Large intestine (tissue), 3 donors: Measurements from ENCODE around the gene ATG5. TPM values are rescaled to one million over a fixed set of nuclear protein-coding genes. Genes with fewer than 3 reads are reported as not detected.
"Not testable (repeated sequence)": the region's sequence is repeated elsewhere in the genome, so short reads cannot be mapped to it uniquely, and the experiment has no call there.

Experiments
- DNase-seq, 2 donors: peaks; one replicate each; pipeline versions ENCODE4 v3.0.0 to v3.0.0-alpha.2; 2013
- H3K27ac ChIP-seq: one replicate; pipeline ENCODE4 v1.5.1; 2013; ENCODE audit warnings: low read length
- H3K27me3 ChIP-seq: 2 replicates; pipeline ENCODE4 v1.6.1; 2013; ENCODE audit warnings: low read length; ENCODE audit not compliant: control insufficient read depth, insufficient read depth
- H3K36me3 ChIP-seq: 2 replicates; pipeline ENCODE4 v1.6.1; 2013; ENCODE audit warnings: low read length; ENCODE audit not compliant: control insufficient read depth, insufficient read depth
- H3K4me1 ChIP-seq: one replicate; pipeline ENCODE4 v1.6.1; 2013; ENCODE audit warnings: low read length; ENCODE audit not compliant: control insufficient read depth, insufficient read depth
- H3K4me3 ChIP-seq: one replicate; pipeline ENCODE4 v1.5.1; 2013; ENCODE audit warnings: low read length
- H3K9me3 ChIP-seq: one replicate; pipeline ENCODE4 v1.6.1; 2013; ENCODE audit warnings: mild to moderate bottlenecking, low read depth, low read length, moderate library complexity; ENCODE audit not compliant: control insufficient read depth
- WGBS: methylation state at CpG from one replicate; pipeline ENCODE4 v1.1.5; 2013; ENCODE audit warnings: low lambda C conversion rate; ENCODE audit not compliant: insufficient coverage; 5-methylcytosine and 5-hydroxymethylcytosine counted together
- polyA plus RNA-seq: library from polyadenylated mRNA; unstranded; fragments of 120-200 nt; gene quantifications from one replicate; pipeline ENCODE4 v1.2.1, GENCODE V29; 2013

Gene ATG5
- polyA plus RNA-seq, 1 donor = 33.0 TPM

GRCh38 chr6:106264433-106264832 lies 61.1 kb downstream of the ATG5 start:
- 100% methylated on average over 1 of the region's 2 CpGs for WGBS
- H3K36me3 ChIP-seq = peaks cover 14% of the 10 kb centered on the region

DNA sequence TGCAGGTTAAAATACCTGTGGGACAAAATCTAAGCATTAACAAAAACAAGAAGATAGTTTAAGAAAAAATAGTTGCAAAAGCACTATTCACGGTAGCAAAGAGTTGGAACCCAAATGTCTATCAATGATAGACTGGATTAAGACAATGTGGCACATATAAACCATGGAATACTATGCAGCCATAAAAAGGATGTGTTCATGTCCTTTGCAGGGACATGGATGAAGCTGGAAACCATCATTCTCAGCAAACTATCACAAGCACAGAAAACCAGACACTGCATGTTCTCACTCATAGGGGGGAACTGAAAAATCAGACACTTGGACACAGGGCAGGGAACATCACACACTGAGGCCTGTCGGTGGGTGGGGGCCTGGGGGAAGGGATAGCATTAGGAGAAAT lies 65.8 kb downstream of the ATG5 start:
- H3K4me1 ChIP-seq, DNase-seq, H3K27me3 ChIP-seq, H3K4me3 ChIP-seq, H3K9me3 ChIP-seq, H3K27ac ChIP-seq: not testable (repeated sequence)
- WGBS = 100% methylated on average over 1 of the region's 2 CpGs
- peaks cover 14% of the 10 kb centered on the region for H3K36me3 ChIP-seq

More at GRCh38 chr6:106264433-106264832, 61.1 kb downstream of the ATG5 start:
- not testable (repeated sequence) for H3K4me1 ChIP-seq, H3K27me3 ChIP-seq, H3K4me3 ChIP-seq, H3K27ac ChIP-seq, DNase-seq
- peaks cover 18% of the 10 kb centered on the region for H3K9me3 ChIP-seq

- Histone ChIP-seq H3K9me3 (no peaks in the 10 kb centered on the region), H3K36me3 (peaks cover 14% of the 10 kb centered on the region), H3K4me1 (peaks cover 3% of the 10 kb centered on the region), H3K4me3 (no peak overlapping the region), H3K27ac (no peak overlapping the region), H3K27me3 (no peaks in the 10 kb centered on the region)
- DNase-seq = no peak
These were observed 66.8 kb downstream of the ATG5 start for GRCh38 chr6:106258726-106259125.

- 83% methylated on average over 1 of the region's 2 CpGs for WGBS
These were observed 68.4 kb downstream of the ATG5 start for GRCh38 chr6:106257195-106257594.

DNA sequence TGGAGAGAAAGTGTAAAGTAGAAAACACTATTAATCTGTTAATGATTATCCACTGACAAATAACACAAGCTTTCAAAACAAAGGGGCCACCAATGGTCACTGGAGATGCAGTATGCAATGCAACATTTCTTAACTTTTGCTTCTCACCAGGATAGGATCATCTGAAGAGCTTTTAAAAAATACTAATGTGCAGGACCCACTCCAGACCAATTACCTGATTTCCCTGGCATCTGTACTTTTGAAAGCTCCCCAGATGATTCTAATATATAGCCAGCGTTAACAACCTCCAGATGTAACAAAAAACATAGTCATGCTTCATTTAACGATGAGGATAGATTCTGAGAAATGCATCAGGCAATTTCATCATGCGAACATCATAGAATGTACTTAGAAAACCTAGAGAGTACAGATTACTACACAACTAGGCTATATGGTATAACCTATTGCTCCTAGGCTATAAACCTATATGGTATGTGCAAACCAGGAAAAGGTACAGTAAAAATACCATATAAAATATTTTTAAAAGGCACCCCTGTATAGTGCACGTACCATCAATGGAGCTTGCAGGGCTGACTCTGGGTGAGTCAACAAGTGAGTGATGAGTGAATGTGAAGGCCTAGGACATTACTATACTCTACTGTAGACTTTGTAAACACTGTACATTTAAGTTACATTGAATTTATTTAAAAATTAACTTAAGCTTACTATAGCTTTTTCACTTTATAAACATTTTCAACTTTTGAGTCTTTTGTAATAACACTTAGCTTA lies 69.2 kb downstream of the ATG5 start:
- Histone ChIP-seq H3K27me3 (no peaks in the 10 kb centered on the region), H3K4me1 (peaks cover 3% of the 10 kb centered on the region), H3K4me3 (no peak overlapping the region), H3K27ac (no peak overlapping the region), H3K36me3 (no peaks in the 10 kb centered on the region), H3K9me3 (no peaks in the 10 kb centered on the region)
- WGBS = 92% methylated on average over 2 of the region's 4 CpGs
- no peak for DNase-seq

More at GRCh38 chr6:106257195-106257594, 68.4 kb downstream of the ATG5 start:
- Histone ChIP-seq H3K9me3 (no peaks in the 10 kb centered on the region), H3K27ac (no peak overlapping the region), H3K4me3 (no peak overlapping the region), H3K4me1 (peaks cover 3% of the 10 kb centered on the region), H3K36me3 (peaks cover 4% of the 10 kb centered on the region), H3K27me3 (no peaks in the 10 kb centered on the region)
- no peak for DNase-seq

DNA sequence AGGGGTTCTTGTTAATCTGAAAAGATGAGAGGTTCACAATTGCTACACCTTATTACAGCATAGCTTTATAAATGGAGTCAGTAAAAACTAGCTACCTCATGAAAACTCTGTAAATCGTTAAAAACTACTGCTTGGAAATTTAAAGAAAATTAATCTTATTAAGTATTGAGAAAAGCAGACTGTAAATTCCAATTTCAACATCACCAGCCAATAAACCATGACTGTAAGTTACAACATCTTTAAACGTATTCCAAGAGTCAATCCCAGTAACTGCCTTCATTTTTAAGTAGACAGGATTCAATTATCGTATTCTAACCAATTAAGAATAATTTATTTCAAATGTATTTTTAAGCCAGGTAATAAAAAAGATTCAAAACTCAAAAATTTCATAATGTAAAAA lies 70.3 kb downstream of the ATG5 start:
- Histone ChIP-seq H3K27ac (no peak overlapping the region), H3K27me3 (no peaks in the 10 kb centered on the region), H3K4me3 (no peak overlapping the region), H3K4me1 (peaks cover 3% of the 10 kb centered on the region), H3K9me3 (no peaks in the 10 kb centered on the region), H3K36me3 (no peaks in the 10 kb centered on the region)
- DNase-seq = no peak
- 81% methylated on average over 3 of the region's 3 CpGs for WGBS

GRCh38 chr6:106254636-106255035 lies 70.9 kb downstream of the ATG5 start:
- Histone ChIP-seq H3K4me3 (no peak overlapping the region), H3K27me3 (no peaks in the 10 kb centered on the region), H3K36me3 (no peaks in the 10 kb centered on the region), H3K4me1 (peaks cover 3% of the 10 kb centered on the region), H3K9me3 (no peaks in the 10 kb centered on the region), H3K27ac (no peak overlapping the region)
- no peak for DNase-seq

DNA sequence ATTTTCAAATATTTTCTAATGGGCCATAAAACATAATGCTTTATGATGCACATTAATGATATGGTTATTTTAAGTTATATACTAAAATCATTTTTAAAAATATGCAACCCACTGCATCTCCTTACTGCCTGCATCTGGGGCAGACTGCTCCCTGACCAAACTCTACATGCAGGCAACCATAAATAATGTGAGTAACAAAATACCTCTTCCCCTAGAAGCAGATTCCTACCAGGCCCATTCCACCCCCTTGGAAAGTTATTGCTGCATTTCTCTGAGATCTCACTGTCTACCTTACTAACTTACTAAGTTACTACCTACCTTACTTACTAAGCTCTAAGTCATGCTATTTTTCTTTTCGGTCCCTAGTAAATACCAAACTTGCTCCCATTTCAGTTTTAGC lies 71.8 kb downstream of the ATG5 start:
- H3K27ac ChIP-seq = no peak overlapping the region
- H3K36me3 ChIP-seq = no peaks in the 10 kb centered on the region
- H3K27me3 ChIP-seq = no peaks in the 10 kb centered on the region
- WGBS = 100% methylated on average over 1 of the region's 1 CpG
- no peak for DNase-seq
- H3K4me3 ChIP-seq = no peak overlapping the region
- H3K4me1 ChIP-seq = peaks cover 3% of the 10 kb centered on the region
- no peaks in the 10 kb centered on the region for H3K9me3 ChIP-seq

DNA sequence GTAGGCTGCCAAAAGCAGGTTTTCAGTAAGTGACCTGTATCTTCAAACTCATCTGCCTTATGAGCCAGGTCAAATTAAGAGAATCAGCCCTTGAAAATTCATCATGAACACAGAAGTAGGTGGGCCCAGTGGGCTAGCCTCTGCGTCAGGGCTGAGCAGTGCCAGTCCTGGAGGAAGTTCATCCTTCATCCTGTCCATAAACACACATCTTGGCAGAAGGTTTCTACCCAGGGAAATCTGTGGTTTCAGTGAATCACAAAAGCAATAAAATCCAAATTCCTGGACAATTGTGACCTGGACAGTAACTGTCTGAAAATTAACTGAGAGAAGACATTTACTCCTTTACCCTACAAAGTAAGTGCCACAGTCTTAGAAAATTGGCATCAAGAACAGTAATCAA lies 72.4 kb downstream of the ATG5 start:
- Histone ChIP-seq H3K36me3 (peaks cover 3% of the 10 kb centered on the region), H3K27me3 (no peaks in the 10 kb centered on the region), H3K4me3 (no peak overlapping the region), H3K4me1 (peaks cover 3% of the 10 kb centered on the region), H3K9me3 (no peaks in the 10 kb centered on the region), H3K27ac (no peak overlapping the region)
- no peak for DNase-seq
- WGBS = no CpG with 5 or more reads among the region's 1 CpG

- H3K27ac ChIP-seq = no peak overlapping the region
- H3K4me3 ChIP-seq = no peak overlapping the region
- H3K9me3 ChIP-seq = no peaks in the 10 kb centered on the region
- DNase-seq = no peak
- WGBS = no CpG with 5 or more reads among the region's 2 CpGs
- H3K36me3 ChIP-seq = peaks cover 3% of the 10 kb centered on the region
- H3K4me1 ChIP-seq = peaks cover 3% of the 10 kb centered on the region
- no peaks in the 10 kb centered on the region for H3K27me3 ChIP-seq
These were observed 72.9 kb downstream of the ATG5 start for GRCh38 chr6:106252687-106253086.

GRCh38 chr6:106251531-106252255 lies 73.9 kb downstream of the ATG5 start:
- H3K27ac ChIP-seq, H3K4me1 ChIP-seq, H3K27me3 ChIP-seq, H3K9me3 ChIP-seq, H3K36me3 ChIP-seq, DNase-seq, H3K4me3 ChIP-seq: not testable (repeated sequence)
- 100% methylated on average over 1 of the region's 8 CpGs for WGBS
